Measurements from ENCODE around the gene ELMO2. TPM values are rescaled to one million over a fixed set of nuclear protein-coding genes. Genes with fewer than 3 reads are reported as not detected.

ELMO2 gene
- polyA plus RNA-seq, 2 donors = 25.3 to 31.1 TPM

- Histone ChIP-seq H3K4me3 (ENCODE audit: low read depth in 1 of 2, low read length in 2 of 2) (no peak overlapping the region), H3K9me3 (ENCODE audit: control insufficient read depth in 2 of 2, insufficient read depth in 1 of 2, low read depth in 1 of 2, low read length in 1 of 2) (no peaks in the 10 kb centered on the region), H3K4me1 (ENCODE audit: control insufficient read depth in 2 of 2, insufficient read depth in 2 of 2, low read length in 1 of 2) (no peaks in the 10 kb centered on the region), H3K36me3 (ENCODE audit: control insufficient read depth in 2 of 2, insufficient read depth in 2 of 2, low read length in 1 of 2) (peaks cover 0 to 3% of the 10 kb centered on the region in 2 donors), H3K27me3 (ENCODE audit: control insufficient read depth in 1 of 2, insufficient read depth in 2 of 2, low read length in 2 of 2) (no peaks in the 10 kb centered on the region), H3K27ac (ENCODE audit: low read depth in 2 of 2, low read length in 1 of 2) (no peak overlapping the region)
- 30 to 32% methylated on average over 12 of the region's 12 CpGs for WGBS, 2 donors
Measured at GRCh38 chr20:46349035-46349741, 57.2 kb downstream of the ELMO2 start.

- WGBS, 2 donors = 53 to 62% methylated on average over 25 of the region's 25 CpGs
- H3K27ac ChIP-seq (ENCODE audit: low read depth in 2 of 2, low read length in 1 of 2) = no peak overlapping the region
- peaks cover 2 to 3% of the 10 kb centered on the region in 2 donors for H3K4me1 ChIP-seq (ENCODE audit: control insufficient read depth in 2 of 2, insufficient read depth in 2 of 2, low read length in 1 of 2)
- no peak overlapping the region for H3K4me3 ChIP-seq (ENCODE audit: low read depth in 1 of 2, low read length in 2 of 2)
- H3K9me3 ChIP-seq (ENCODE audit: control insufficient read depth in 2 of 2, insufficient read depth in 1 of 2, low read depth in 1 of 2, low read length in 1 of 2) = no peaks in the 10 kb centered on the region
- H3K36me3 ChIP-seq (ENCODE audit: control insufficient read depth in 2 of 2, insufficient read depth in 2 of 2, low read length in 1 of 2) = peaks cover 0 to 3% of the 10 kb centered on the region in 2 donors
- no peaks in the 10 kb centered on the region for H3K27me3 ChIP-seq (ENCODE audit: control insufficient read depth in 1 of 2, insufficient read depth in 2 of 2, low read length in 2 of 2)
Measured at GRCh38 chr20:46347841-46348803, 58.3 kb downstream of the ELMO2 start.

GRCh38 chr20:46346770-46347169 lies 59.6 kb downstream of the ELMO2 start:
- WGBS, 2 donors = 84% methylated on average over 8 of the region's 8 CpGs
- Histone ChIP-seq H3K4me3 (ENCODE audit: low read depth in 1 of 2, low read length in 2 of 2) (no peak overlapping the region), H3K27ac (ENCODE audit: low read depth in 2 of 2, low read length in 1 of 2) (no peak overlapping the region), H3K36me3 (ENCODE audit: control insufficient read depth in 2 of 2, insufficient read depth in 2 of 2, low read length in 1 of 2) (peaks cover 0 to 3% of the 10 kb centered on the region in 2 donors), H3K27me3 (ENCODE audit: control insufficient read depth in 1 of 2, insufficient read depth in 2 of 2, low read length in 2 of 2) (peaks cover 0 to 4% of the 10 kb centered on the region in 2 donors), H3K9me3 (ENCODE audit: control insufficient read depth in 2 of 2, insufficient read depth in 1 of 2, low read depth in 1 of 2, low read length in 1 of 2) (no peaks in the 10 kb centered on the region), H3K4me1 (ENCODE audit: control insufficient read depth in 2 of 2, insufficient read depth in 2 of 2, low read length in 1 of 2) (peaks cover 6% of the 10 kb centered on the region in 2 donors)

- Histone ChIP-seq H3K27me3 (ENCODE audit: control insufficient read depth in 1 of 2, insufficient read depth in 2 of 2, low read length in 2 of 2) (peaks cover 0 to 4% of the 10 kb centered on the region in 2 donors), H3K9me3 (ENCODE audit: control insufficient read depth in 2 of 2, insufficient read depth in 1 of 2, low read depth in 1 of 2, low read length in 1 of 2) (no peaks in the 10 kb centered on the region), H3K4me1 (ENCODE audit: control insufficient read depth in 2 of 2, insufficient read depth in 2 of 2, low read length in 1 of 2) (peaks cover 6% of the 10 kb centered on the region in 2 donors), H3K36me3 (ENCODE audit: control insufficient read depth in 2 of 2, insufficient read depth in 2 of 2, low read length in 1 of 2) (no peaks in the 10 kb centered on the region), H3K27ac (ENCODE audit: low read depth in 2 of 2, low read length in 1 of 2) (no peak overlapping the region), H3K4me3 (ENCODE audit: low read depth in 1 of 2, low read length in 2 of 2) (no peak overlapping the region)
- WGBS, 2 donors = 62 to 73% methylated on average over 8 of the region's 8 CpGs
Measured at GRCh38 chr20:46344488-46345162, 61.8 kb downstream of the ELMO2 start.

GRCh38 chr20:46343975-46344357 lies 62.4 kb downstream of the ELMO2 start:
- WGBS, 2 donors = 63 to 72% methylated on average over 2 of the region's 2 CpGs
- no peak overlapping the region for H3K4me3 ChIP-seq (ENCODE audit: low read depth in 1 of 2, low read length in 2 of 2)
- peaks cover 0 to 6% of the 10 kb centered on the region in 2 donors for H3K27me3 ChIP-seq (ENCODE audit: control insufficient read depth in 1 of 2, insufficient read depth in 2 of 2, low read length in 2 of 2)
- H3K9me3 ChIP-seq (ENCODE audit: control insufficient read depth in 2 of 2, insufficient read depth in 1 of 2, low read depth in 1 of 2, low read length in 1 of 2) = no peaks in the 10 kb centered on the region
- H3K27ac ChIP-seq (ENCODE audit: low read depth in 2 of 2, low read length in 1 of 2) = no peak overlapping the region
- peaks cover 6% of the 10 kb centered on the region in 2 donors for H3K4me1 ChIP-seq (ENCODE audit: control insufficient read depth in 2 of 2, insufficient read depth in 2 of 2, low read length in 1 of 2)
- no peaks in the 10 kb centered on the region for H3K36me3 ChIP-seq (ENCODE audit: control insufficient read depth in 2 of 2, insufficient read depth in 2 of 2, low read length in 1 of 2)

- Histone ChIP-seq H3K27ac (ENCODE audit: low read depth in 2 of 2, low read length in 1 of 2) (no peak overlapping the region), H3K4me1 (ENCODE audit: control insufficient read depth in 2 of 2, insufficient read depth in 2 of 2, low read length in 1 of 2) (peaks cover 6% of the 10 kb centered on the region in 2 donors), H3K4me3 (ENCODE audit: low read depth in 1 of 2, low read length in 2 of 2) (no peak overlapping the region), H3K9me3 (ENCODE audit: control insufficient read depth in 2 of 2, insufficient read depth in 1 of 2, low read depth in 1 of 2, low read length in 1 of 2) (no peaks in the 10 kb centered on the region), H3K27me3 (ENCODE audit: control insufficient read depth in 1 of 2, insufficient read depth in 2 of 2, low read length in 2 of 2) (peaks cover 0 to 6% of the 10 kb centered on the region in 2 donors), H3K36me3 (ENCODE audit: control insufficient read depth in 2 of 2, insufficient read depth in 2 of 2, low read length in 1 of 2) (no peaks in the 10 kb centered on the region)
- WGBS, 2 donors = 7 to 15% methylated on average over 17 of the region's 17 CpGs
Measured at GRCh38 chr20:46343348-46343974, 63.0 kb downstream of the ELMO2 start.

GRCh38 chr20:46342451-46343347 lies 63.7 kb downstream of the ELMO2 start:
- 36 to 37% methylated on average over 17 of the region's 17 CpGs for WGBS, 2 donors
- Histone ChIP-seq H3K4me3 (ENCODE audit: low read depth in 1 of 2, low read length in 2 of 2) (no peak overlapping the region), H3K27ac (ENCODE audit: low read depth in 2 of 2, low read length in 1 of 2) (no peak overlapping the region), H3K36me3 (ENCODE audit: control insufficient read depth in 2 of 2, insufficient read depth in 2 of 2, low read length in 1 of 2) (no peaks in the 10 kb centered on the region), H3K4me1 (ENCODE audit: control insufficient read depth in 2 of 2, insufficient read depth in 2 of 2, low read length in 1 of 2) (peaks cover 6% of the 10 kb centered on the region in 2 donors), H3K9me3 (ENCODE audit: control insufficient read depth in 2 of 2, insufficient read depth in 1 of 2, low read depth in 1 of 2, low read length in 1 of 2) (no peaks in the 10 kb centered on the region), H3K27me3 (ENCODE audit: control insufficient read depth in 1 of 2, insufficient read depth in 2 of 2, low read length in 2 of 2) (peaks cover 0 to 6% of the 10 kb centered on the region in 2 donors)

- WGBS, 2 donors = 52 to 55% methylated on average over 9 of the region's 9 CpGs
- H3K27ac ChIP-seq (ENCODE audit: low read depth in 2 of 2, low read length in 1 of 2) = no peak overlapping the region
- H3K36me3 ChIP-seq (ENCODE audit: control insufficient read depth in 2 of 2, insufficient read depth in 2 of 2, low read length in 1 of 2) = no peaks in the 10 kb centered on the region
- peaks cover 0 to 6% of the 10 kb centered on the region in 2 donors for H3K27me3 ChIP-seq (ENCODE audit: control insufficient read depth in 1 of 2, insufficient read depth in 2 of 2, low read length in 2 of 2)
- H3K9me3 ChIP-seq (ENCODE audit: control insufficient read depth in 2 of 2, insufficient read depth in 1 of 2, low read depth in 1 of 2, low read length in 1 of 2) = no peaks in the 10 kb centered on the region
- H3K4me3 ChIP-seq (ENCODE audit: low read depth in 1 of 2, low read length in 2 of 2) = no peak overlapping the region
- H3K4me1 ChIP-seq (ENCODE audit: control insufficient read depth in 2 of 2, insufficient read depth in 2 of 2, low read length in 1 of 2) = peaks cover 6% of the 10 kb centered on the region in 2 donors
Measured at GRCh38 chr20:46342010-46342378, 64.4 kb downstream of the ELMO2 start.
